Colonic mucosa (tissue), 4 donors: ENCODE measurements around the gene HLA-DQB1. TPM values are rescaled to one million over a fixed set of nuclear protein-coding genes. Genes with fewer than 3 reads are reported as not detected.

ENCODE experiments used
- DNase-seq: peaks from one replicate; pipeline ENCODE4 v3.0.0-alpha.2; 2020
- H3K27ac ChIP-seq: fragments of 200-600 bp; one replicate; pipeline ENCODE4 v1.8.0; 2021
- H3K27me3 ChIP-seq: fragments of 200-600 bp; one replicate; pipeline ENCODE4 v1.8.0; 2021
- H3K36me3 ChIP-seq: fragments of 200-600 bp; one replicate; pipeline ENCODE4 v1.8.0; 2021
- H3K4me1 ChIP-seq: fragments of 200-600 bp; one replicate; pipeline ENCODE4 v1.8.0; 2021; ENCODE audit warnings: mild to moderate bottlenecking
- H3K4me3 ChIP-seq: fragments of 200-600 bp; one replicate; pipeline ENCODE4 v1.8.0; 2021
- H3K9ac ChIP-seq, 2 donors: one replicate each; pipeline ENCODE4 v1.7.0; 2013; ENCODE audit warnings: control low read depth in 2 of 2, low read depth in 2 of 2, low read length in 2 of 2
- H3K9me3 ChIP-seq: fragments of 200-600 bp; one replicate; pipeline ENCODE4 v1.8.0; 2021
- CTCF ChIP-seq: fragments of 200-600 bp; IDR thresholded peaks from one replicate; pipeline ENCODE4 v1.8.0; 2022; ENCODE audit warnings: antibody characterized with exemption, mild to moderate bottlenecking
- intact Hi-C: fragments of 100-400 bp; cut with DNase I; formaldehyde crosslinking; loops from one replicate; pipeline ENCODE4 v1.14.1; 2022
- total RNA-seq, 2 donors: library from RNA; stranded (reverse); fragmentation: NEBNext Ultra II Directional in 1 of 2; extraction: Animal tissue kit (Norgen Biotek cat#: 25700) in 1 of 2; gene quantifications; one replicate each; pipeline ENCODE4 v1.2.1, GENCODE V29; 2021
- donor health status: healthy.
- donor health status: DM: no; HTN: no; CAD: no.
- donor health status: DM: no; HTN: no; CAD: no.

HLA-DQB1 gene
- total RNA-seq, 2 donors from 2014 or later: 1.8 to 6.5 TPM

DNA sequence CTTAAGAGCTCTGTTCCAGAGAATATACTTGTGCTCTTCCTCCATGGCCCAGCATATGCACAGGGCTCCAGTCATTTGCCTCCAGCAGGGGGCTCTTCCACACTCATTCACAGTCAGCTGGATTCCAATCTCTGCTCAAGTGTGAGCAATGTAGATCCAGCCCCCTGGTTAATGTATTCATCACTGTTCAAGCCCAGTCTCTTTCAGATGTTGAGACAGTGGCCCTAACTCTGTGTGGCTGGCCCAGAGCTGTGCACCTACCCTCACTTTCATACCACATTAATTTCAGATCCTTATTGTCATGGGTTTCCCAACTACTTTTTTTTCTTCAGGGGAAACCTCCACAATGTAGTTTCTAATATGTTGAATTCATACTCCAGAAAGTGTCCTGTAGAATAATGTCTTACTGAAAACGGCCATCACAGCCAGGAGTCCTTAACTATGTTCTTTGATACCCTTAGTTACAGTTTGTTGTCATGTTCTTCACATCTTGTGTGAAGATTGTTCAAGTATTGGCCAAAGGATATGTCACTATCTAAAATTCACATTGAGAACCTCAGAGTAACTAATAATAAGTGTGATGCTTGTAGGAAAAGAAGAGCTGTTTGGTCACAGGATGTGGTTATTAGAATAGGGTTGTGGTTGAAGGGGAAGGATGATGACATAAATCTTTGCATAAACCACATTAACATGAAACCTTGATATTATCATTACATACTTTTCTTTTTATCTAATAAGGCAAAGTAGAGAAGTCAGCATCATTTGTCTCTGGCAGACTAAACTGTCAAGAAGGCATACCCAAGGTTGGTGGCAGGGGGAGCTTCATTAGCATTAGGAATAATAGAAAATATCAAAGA is 43.7 kb downstream of the HLA-DQB1 start:
- H3K27me3 ChIP-seq: no peaks in the 10 kb centered on the region
- H3K9me3 ChIP-seq: no peaks in the 10 kb centered on the region
- H3K27ac ChIP-seq: no peak overlapping the region
- no peaks in the 10 kb centered on the region for H3K36me3 ChIP-seq
- intact Hi-C loops: no loop called here
- H3K4me1 ChIP-seq: no peaks in the 10 kb centered on the region
- no peak overlapping the region for H3K9ac ChIP-seq
- no peak overlapping the region for H3K4me3 ChIP-seq
- no peak for TF ChIP-seq CTCF
- peak; percentile 22 for DNase-seq

- H3K36me3 ChIP-seq: no peaks in the 10 kb centered on the region
- intact Hi-C loops: no loop called here
- TF ChIP-seq CTCF: no peak
- H3K9ac ChIP-seq: no peak overlapping the region
- H3K27ac ChIP-seq: no peak overlapping the region
- H3K9me3 ChIP-seq: no peaks in the 10 kb centered on the region
- DNase-seq: no peak
- no peaks in the 10 kb centered on the region for H3K4me1 ChIP-seq
- no peaks in the 10 kb centered on the region for H3K27me3 ChIP-seq
- H3K4me3 ChIP-seq: no peak overlapping the region
Observed at GRCh38 chr6:32621372-32621771, 45.1 kb downstream of the HLA-DQB1 start.

DNA sequence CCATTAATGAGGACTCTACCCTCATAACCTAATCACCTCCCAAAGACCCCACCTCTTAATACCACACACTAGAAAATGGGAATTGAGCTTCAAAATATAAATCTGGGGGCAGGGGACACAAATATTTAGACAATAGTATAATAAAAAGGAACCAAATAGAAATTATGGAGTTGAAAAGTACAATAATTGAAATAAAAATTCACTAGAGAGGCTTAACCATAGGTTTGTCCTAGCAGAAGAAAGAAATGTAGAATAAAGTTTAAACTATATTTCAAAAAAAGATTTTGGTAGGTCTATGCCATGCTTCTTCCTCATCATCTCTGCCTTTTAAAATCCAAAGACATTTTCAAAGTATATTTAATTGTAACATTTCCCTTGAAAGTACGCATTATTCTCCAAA is 48.7 kb downstream of the HLA-DQB1 start:
- H3K27ac ChIP-seq: no peak overlapping the region
- intact Hi-C loops: no loop called here
- H3K27me3 ChIP-seq: no peaks in the 10 kb centered on the region
- no peak for TF ChIP-seq CTCF
- no peak overlapping the region for H3K9ac ChIP-seq
- no peak overlapping the region for H3K4me3 ChIP-seq
- no peaks in the 10 kb centered on the region for H3K36me3 ChIP-seq
- H3K4me1 ChIP-seq: no peaks in the 10 kb centered on the region
- no peak for DNase-seq
- no peaks in the 10 kb centered on the region for H3K9me3 ChIP-seq

- Histone ChIP-seq H3K27me3 (no peaks in the 10 kb centered on the region), H3K9me3 (no peaks in the 10 kb centered on the region), H3K36me3 (no peaks in the 10 kb centered on the region), H3K9ac (no peak overlapping the region), H3K27ac (no peak overlapping the region), H3K4me1 (no peaks in the 10 kb centered on the region), H3K4me3 (no peak overlapping the region)
- intact Hi-C loops: no loop called here
- TF ChIP-seq CTCF: no peak
- no peak for DNase-seq
Observed at GRCh38 chr6:32615885-32616532, 50.4 kb downstream of the HLA-DQB1 start.

DNA sequence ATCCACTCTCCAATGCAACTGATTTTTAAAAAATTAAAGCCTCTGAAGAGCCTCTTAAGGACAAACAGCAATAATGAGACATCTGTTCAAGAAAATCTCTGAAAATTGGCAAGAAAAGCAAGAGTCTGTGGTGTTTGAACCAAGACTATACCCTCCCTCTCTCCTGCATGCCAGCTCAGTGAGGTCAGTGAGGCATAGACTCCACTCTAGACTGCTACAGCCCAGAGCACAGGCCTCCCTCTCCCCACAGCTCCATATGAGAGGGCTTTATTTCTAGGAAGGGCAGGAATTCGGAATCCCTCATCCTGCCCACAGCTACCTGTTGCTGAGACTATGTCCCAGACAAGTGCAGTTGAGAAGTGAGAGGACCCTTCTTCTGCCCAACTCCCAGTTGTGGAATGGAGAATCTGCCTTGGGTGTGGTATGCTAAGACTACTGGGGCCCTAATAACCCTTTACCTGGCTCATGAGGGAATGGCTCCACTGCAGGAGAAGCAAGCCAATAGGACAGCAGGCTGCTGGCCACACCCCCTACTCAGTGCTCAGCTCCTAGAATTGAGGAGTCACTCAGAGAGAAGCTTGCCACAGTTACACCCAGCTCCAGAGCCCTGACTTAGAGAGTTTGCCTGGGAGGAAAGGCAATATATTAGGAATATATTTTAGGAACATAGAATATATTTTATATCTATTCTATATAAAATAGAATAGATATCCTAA is 51.9 kb downstream of the HLA-DQB1 start:
- Histone ChIP-seq H3K27me3 (no peaks in the 10 kb centered on the region), H3K27ac (no peak overlapping the region), H3K9me3 (no peaks in the 10 kb centered on the region), H3K9ac (no peak overlapping the region), H3K4me1 (no peaks in the 10 kb centered on the region), H3K36me3 (no peaks in the 10 kb centered on the region), H3K4me3 (no peak overlapping the region)
- TF ChIP-seq CTCF: no peak
- intact Hi-C loops: no loop called here
- no peak for DNase-seq
